Stimulated activated CD4-positive, alpha-beta T cell treated with anti-CD3 and anti-CD28 coated beads, Interleukin-4, amount 100 ng/mL, for 1 hour (primary cell): ENCODE measurements around the gene CCDC112.

ENCODE experiments used
- DNase-seq: peaks from one replicate; pipeline ENCODE4 v3.0.0-alpha.2; 2020

The CCDC112 gene

DNA sequence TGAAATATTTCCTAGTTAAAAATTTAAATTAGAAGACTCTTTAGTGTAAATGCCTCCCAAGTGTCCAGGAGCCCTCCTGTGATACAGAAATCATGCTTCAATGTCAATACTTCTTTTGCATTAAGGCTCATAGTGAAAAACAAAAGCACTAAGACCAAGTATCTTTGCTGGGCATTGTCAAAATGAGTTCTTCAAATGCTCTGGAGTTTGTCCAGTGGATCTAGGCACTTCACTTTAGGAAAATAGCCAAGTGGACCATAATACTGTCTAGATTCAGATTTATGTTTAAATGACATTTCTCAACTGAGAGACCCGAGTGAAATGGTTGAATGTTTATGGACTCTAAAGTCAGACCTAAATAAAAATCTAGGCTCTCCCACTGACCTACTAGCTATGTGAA lies 21.3 kb upstream of the CCDC112 start:
- DNase-seq, result no peak

DNA sequence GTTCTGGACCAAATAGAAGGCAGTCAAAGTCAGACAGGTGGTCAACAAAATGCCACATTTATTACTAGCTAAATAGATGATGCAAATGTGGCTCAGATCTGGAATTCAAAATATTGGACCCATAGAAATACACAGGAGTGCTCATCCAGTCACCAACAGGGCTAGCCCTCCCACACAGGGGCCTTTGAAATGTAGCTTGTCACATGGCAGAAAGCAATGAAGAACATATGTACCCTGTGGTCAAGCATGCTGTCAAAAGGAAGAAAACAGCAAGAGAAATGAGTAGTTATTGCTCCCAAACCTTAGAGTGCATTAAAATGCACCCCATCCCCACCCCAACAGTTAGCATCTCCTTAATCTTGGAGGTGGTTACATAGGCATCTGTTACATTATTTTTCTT lies 20.9 kb upstream of the CCDC112 start:
- DNase-seq, result no peak

DNA sequence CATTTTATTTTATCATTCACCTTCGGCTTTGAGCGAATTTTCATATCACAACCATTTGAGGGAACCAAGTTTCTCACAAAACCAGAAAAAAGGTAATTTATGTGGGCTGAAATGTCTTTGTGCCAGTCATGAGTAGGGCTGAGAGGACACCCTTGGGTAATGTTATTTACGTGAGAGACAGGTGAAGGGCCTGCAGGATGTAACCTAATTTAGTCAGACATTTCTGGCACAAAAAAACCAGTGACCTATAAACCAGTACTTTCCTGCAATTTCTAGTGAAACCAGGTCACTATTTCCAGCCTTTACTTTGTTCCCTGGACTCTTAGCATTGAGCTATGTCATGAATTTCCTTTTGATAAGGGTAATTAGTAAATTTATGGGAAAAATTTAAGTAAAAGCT lies 17.2 kb upstream of the CCDC112 start:
- no peak for DNase-seq

DNA sequence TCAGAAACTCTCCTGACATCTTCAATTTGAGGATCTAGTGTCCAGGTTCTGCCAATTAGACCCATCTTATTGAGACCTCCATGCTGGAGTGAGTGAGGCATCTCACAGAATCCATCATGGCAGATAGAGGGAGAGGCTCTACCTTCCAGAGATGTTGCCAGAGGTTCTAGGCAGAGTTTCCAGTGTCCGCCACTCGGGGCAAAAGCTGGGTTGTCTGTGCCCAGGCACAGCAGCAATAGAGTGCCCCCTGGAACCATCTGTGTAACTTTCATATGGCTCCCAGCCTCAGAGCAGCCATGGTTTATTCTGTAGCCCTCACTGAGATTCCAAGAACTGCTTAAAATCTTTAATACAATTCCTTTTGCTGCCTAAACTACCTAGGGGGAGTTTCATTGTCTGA lies 16.6 kb upstream of the CCDC112 start:
- no peak for DNase-seq

DNA sequence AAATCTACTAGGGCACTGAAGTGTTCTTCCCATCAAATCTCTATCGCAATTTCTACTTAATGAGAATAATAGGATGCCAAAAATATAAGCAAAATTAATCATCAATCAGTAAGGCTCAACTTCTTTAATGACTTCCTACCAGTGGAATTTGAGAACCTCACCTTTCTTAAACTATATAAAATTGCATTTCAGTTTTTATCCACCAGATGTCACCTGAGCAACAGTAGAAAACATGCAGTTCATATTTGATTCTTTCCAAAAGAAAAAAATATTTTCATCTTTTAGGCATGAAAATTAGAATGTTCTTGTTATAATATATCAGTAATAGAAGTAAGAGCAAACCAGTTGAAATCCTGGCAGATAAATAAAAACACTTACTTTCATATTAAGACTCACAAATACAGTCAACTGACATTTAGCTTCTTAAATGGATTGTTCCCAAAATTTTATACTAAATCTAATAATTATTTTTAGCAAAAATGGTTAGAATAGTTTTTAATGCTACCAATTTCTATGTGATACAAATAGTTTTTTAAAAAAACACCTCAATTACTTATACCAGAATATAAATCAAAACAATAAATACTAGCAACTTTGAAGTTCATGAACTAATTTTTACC lies 13.4 kb upstream of the CCDC112 start:
- DNase-seq, result no peak

DNA sequence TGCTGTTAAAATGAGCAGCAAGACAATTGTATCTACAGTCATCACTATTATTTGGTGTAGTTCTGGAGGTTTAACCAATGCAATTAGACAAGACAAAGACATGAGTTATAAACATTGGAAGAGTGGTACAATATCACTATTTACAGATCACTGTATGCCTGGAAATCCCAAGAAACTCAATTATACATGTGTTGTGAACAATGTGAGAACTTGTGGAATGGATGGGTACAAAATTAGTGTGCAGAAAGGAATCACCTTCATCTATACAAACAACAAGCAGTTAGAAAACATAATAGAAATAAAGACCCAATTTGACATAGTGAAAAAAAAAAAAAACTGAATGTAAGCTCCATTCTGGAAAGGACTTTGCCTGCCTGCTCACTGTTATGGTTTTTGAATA lies 12.4 kb upstream of the CCDC112 start:
- DNase-seq, result no peak

DNA sequence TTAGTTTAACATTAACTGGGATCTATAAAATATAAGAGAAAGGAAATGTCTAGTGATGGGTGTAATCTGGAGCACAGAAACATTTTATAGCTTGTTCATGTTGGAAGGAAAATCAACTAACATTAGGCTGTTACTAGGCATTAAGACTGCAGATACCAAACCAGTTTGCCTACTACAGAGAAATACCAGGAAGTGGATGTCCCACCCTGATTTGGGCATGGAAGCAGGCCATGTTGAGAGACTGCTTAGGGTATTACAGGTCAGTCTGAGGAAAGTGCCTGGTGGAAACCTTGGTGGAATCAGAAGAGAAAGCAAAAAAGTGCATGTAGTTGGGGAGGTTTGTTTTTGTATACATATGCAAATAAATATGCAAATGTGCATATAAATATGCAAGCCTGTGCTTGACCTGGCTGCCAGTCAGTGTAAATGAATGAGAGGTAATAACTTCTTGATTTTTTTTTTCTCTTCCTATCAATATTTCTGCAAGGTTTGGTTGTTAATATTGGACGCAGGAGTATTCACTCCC lies 9.6 kb upstream of the CCDC112 start:
- DNase-seq, result no peak

DNA sequence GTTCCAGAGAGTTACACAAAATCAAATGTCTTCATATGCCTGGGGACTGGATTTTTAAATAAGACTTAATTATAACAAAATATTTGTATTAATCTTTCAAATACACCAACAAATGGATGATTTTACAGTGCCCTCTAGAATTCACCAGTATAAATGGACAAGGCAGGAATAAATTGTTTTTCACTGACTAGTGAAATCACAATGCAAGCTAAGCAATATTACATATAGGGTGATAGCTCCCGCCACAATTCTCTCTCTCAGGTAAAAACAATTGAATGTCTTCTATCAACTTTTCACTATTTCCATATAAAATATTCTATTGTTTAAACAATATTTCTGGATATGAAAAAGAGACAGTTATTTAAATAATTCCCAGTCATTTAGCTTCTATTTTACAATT lies 8.0 kb upstream of the CCDC112 start:
- no peak for DNase-seq

DNA sequence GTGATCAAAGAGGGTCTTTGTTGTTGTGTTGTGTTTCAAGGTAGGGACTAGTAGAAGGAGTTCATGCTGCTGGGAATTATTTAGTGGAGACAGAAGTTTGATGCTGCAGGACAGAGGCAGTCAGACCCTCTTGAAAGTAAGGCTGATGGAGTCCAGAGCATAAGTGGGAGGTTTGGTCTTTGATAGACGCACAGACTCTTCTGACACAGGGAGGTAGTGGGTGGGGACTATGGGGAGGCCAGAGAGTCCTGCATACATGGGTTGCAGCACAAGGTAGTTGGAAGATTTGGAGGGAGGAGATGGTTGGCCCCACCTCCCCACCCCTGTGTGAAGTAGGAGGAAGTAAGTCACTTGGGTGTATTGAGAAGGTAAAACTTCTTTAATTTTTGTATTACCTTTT lies 2.4 kb upstream of the CCDC112 start:
- no peak for DNase-seq

DNA sequence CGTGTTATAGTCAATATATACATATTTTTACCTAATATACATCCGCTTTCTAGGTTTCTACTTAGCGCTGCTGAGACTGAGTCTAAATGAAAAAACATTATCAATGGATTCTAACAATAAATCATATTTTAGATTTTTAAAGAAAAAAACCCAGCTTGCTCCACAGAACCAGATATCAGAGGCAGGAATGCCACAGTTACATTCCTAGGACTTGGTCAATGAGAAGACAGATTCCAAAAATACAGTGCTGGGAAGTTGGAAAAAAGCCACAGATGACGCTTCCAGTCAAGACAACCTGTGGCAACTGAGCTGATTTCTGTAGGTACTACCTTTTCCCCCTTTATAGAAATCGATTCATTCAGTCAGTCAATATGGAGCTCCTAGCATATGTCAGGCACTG lies 577 bp upstream of the CCDC112 start:
- DNase-seq, result no peak

DNA sequence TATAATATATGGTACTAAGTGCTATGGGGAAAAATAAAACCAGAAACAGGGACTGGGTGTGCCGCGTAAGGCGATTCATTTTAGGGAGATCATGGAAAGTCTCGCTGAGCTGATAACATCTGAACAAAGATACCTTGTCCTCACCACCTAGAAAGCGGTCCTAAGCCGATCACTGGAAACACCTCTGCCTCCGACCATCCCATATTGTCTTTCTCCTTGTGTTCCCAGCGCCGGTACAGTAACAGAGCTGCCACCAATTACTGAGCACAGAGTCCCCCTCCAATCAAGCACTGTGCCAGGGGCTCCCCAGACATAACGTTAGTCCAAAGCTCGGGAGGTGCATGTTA lies 704 bp downstream of the CCDC112 start:
- no peak for DNase-seq

DNA sequence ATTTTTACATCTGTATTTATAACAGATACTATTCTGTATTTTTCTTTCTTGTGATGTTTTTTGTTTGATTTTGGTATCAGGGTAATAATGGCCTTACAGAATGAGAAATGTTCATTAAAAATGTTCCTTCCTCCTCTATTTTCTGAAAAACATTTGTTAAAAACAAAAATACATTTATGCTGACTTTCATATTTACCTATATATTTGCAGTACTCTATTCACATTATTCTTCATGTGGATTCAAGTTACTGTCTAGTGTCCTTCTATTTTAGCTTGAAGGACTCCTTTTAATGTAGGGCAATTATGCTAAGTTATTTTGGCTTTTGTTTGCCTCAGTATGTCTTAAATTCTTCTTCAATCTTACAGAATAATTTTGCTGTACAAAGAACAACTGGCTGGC lies 5.1 kb downstream of the CCDC112 start:
- DNase-seq, result no peak

DNA sequence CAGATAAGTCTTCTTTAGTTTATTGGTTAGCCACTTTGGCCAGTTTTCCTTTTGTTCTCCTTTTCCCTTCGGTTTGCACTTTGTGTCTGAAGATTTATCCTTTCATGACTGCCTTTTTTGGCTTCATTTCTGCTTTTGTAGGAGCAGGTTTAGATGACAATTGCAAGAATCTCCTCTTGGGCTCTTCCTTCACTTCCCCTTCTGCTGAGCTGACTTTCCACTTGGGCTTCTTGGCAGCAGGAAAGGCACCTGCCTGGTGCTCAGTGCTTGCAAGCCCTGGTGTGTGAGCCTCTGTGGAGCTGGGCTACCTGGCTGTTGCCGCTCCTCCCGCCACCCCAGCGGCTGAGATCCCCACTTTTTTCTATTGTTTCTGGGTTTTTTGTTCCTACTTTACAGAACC lies 7.3 kb downstream of the CCDC112 start:
- DNase-seq, result no peak

DNA sequence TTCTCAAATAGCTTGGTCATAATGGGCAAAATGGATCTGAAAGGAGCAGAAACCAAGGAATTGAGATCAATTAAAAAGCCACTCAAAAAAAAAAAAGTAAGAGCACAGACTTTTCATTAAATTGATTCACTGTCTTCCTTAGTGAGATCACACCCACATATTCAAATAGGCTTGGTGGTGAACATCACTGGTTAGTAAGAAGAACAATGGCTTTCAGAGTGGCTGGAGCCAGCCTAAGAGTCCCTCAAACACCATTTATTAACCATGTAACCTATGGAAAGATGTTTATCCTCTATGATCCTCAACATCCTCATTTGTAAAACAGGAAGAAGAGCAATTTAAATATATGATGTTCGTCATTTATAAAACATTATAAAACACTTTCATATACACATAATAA lies 12.4 kb downstream of the CCDC112 start:
- DNase-seq, result no peak

DNA sequence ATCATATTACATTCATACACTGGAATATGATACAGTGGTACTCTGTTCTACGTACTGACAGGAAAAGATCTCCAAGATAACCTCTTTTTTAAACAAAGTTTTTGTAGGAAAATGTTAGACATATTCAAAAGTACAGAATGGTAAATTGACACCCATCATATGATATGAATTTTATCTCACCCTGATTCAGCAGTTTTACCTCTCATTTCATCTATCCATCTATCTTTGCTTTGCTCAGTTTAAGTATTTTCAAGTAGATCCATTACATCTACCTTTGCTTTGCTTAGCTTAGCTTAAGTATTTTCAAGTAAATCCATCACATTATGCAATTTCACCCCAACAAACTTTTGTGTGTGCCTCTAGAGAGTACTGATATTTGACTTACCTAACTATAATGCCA lies 14.3 kb downstream of the CCDC112 start:
- no peak for DNase-seq

DNA sequence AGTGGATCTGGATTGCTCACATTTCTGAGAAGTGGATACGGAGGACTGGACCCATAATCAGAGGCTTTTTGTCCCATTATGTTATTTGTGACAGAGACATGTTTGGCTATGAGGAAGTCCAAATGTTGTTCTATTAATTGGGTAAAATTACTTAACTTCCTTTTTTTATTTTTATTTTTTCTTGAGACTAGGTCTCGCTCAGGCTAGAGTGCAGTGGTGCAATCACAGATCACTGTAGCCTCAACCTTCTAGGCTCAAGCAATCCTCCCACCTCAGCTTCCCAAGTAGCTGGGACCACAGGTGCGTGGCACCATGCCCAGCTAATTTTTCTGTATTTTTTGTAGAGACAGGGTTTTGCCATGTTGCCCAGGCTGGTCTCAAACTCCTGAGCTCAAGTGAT lies 21.9 kb downstream of the CCDC112 start:
- no peak for DNase-seq

DNA sequence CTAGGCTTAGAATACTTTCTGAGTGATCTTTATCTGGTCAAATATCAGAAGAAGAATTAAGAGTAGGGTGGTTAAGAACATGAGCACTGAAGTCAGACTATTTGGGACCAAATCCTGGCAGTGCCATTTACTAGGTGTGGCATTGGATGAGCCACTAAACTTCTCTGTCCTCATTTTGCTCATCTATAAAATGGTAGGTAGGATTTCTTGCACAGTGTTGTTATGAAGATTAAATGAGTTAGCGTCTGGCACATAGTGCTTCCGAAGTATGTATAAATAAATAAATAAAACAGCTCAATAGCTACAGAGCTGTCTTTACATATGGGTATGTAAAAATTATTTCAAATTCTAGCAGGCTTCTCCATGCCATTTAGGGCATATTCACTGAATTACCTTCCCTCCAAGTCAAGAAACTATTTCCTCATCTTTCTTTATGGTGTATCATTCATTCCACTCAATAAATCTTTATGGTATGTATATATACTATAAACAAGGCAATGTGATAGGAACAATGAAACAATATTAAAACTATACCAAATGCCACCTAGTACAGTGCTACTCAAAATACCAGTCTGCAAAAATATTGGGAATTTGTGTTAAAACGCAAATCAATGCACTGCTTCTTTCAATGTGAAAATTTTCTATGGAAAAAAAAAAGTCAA lies 24.0 kb downstream of the CCDC112 start:
- no peak for DNase-seq

DNA sequence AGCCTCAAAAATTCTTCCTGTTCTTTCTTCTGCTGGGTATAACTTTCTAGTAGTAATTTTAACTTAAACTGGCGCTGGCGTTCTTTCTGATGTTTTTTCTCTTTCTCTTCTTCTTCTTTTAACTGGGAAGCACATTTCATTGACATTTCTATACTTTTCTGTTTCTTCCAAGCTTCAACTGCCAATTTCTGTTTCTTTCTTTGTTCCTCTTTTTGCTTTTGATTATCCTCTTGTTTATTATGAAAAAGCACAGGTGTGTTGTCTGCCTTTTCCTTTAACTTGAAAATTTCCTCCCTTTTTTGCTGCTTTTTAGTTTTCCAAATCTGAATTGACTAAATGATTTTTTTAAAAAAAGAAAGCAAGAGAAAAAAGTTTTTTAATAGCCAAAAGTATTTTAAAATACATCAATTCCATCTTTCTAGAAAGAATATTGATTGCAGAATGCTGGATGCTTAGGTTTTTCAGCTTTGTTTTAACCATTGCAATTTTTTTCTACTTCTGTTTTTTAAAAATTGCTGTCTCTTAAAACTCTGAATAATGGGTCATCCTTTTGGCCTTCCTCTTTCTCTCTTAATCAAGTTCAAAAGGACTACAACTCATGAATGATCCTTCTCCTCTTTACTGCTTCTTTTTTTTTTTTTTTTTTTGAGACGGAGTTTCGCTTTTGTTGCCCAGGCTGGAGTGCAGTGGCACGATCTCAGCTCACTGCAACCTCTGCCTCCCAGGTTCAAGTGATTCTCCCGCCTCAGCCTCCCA lies 25.0 kb downstream of the CCDC112 start:
- DNase-seq, result no peak

DNA sequence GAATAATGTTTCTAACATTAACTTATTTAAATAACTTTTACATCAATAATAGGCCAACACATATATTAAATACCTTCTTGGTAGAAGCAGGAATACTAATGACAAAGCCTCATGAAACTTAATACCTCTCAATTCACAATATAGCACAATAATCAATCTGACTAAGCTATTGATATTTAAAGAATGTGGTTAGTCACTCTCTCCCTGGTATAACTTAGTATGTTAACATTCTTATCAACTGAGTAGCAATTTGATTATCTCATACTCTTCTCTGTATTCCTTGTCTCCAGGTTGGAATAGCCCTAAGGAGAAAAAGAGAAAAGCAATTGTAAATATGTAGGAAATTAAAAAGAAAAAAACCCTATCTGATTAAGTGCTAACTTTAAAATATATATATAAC lies 28.8 kb downstream of the CCDC112 start:
- no peak for DNase-seq

DNA sequence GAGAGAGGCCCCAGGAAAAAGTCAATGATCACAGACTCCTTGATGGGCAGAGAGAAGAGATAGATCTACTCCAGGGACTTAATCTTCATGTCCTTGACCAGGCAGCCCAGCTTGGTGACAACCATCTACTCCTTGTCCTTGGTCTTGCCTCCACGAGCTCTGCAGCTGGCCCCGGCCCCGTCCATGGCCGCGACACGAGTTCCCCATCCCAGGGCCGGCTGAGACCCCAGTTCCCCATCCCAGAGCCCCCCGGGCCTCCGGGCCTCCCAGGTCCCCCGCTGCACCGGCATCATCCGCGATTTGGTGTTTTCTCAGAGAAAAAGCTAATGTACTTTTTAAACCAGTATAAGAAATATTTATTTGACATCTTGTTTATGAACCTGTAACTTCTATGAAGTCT lies 31.2 kb downstream of the CCDC112 start:
- DNase-seq, result no peak

DNA sequence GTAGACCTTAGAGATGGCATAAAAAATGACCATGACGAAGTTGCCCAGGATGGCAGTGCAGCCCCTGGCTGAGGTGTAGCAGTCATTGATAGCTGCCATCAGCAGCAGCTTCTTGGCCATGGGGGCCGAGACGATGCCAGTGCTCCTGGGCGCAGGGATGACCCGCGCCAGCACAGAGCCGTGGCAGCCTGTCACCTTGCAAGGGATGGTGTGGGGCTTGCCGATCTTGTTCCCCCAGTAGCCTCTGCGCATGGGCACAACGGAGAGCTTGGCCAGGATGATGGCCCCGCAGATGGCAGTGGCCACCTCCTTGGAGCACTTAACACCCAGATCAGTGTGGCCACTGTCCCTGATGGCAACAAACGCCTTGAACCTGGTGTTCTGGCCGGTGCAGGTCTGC lies 31.7 kb downstream of the CCDC112 start:
- DNase-seq, result no peak

DNA sequence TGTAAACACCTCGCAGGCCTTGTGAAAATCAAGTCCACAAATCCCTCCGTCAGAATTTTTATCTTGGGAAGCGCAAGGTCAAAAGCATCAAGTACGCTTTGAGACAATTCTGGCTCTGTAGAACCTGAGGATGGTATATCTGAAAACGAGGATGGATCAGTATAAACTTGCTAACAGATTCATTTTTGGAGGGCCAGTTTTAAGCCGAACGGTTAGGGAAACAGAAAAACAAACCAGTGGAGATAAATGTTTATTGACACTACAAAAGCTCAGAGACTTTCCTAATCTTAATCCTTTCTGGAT lies 33.4 kb downstream of the CCDC112 start:
- DNase-seq, result no peak

DNA sequence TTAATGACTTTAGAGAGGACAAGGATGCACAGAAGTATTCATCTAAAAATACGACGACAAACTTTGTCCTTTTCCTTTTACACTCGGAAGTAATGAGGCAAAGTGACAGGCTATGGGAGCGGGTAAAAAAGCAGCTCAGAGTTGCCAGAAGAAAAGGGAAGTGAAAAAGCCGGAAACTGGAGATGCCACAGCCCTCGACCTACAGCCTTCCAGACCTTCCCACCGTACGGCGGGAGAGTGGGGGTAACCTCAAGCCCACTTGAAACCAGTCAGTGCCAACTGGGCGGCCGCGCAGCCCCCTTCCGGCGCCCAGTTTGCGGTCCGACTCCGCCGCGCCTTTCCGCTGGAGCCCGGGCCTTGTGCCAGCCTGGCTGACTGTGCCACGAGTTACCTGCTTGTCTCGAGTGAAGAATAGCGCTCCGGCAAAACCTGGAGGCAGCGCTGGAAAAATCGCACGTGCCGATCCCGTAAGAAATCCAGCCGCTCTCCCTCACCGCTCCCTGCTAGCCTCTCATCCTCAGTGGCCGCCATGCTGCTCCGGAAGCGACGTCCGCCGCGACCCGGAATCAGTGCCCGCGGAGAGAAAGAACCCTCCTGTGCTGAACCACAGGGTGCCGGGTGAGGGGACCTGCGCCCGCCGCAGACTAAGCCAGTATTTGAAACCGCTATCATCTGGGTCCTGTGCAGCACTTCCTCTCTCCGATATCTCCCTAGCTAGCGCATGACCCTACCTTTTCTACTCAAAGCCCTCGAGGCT lies 34.0 kb downstream of the CCDC112 start, which contains the start of gene PGGT1B:
PGGT1B (minus strand) TSS at position 557 of the 757 bp plus-strand sequence; CDS start at position 531, 26 bp downstream.
- peak; percentile 74 for DNase-seq

DNA sequence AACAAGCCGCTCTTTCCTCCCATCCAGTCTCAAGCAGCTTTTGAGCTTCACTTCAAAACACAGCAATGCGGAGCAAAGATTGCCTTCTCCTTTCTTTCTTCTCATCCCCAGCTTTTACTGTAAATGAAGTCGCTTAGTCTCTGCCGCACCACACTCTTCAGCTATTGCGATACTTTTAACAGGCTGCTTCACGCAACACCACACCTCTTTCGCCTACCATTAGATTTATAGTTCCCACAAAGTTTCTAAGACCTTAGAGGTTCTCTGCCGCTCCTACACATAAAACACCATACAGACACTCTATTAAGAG lies 34.5 kb downstream of the CCDC112 start:
- DNase-seq, result no peak
